IMR-90 (cell line): Measurements from ENCODE around the gene GNB5. TPM values are rescaled to one million over a fixed set of nuclear protein-coding genes. Genes with fewer than 3 reads are reported as not detected.
"Not testable (repeated sequence)": the region's sequence is repeated elsewhere in the genome, so short reads cannot be mapped to it uniquely, and the experiment has no call there.

Source experiments
- ATAC-seq: fragments of 200-7000 bp; cut with Tn5 transposase; 2 replicates; pipeline ENCODE4 v1.9.1; 2020; ENCODE audit warnings: low read depth, mild to moderate bottlenecking, moderate library complexity
- BruUV-seq: library from RNA; stranded (reverse); fragments of 400-500 nt; replicated peaks from 2 replicates; lab custom pipeline; 2021; lab: Mats Ljungman, UMichigan
- CTCF ChIA-PET: fragments of 300-600 bp; formaldehyde crosslinking; extraction: SDS; loops from one replicate; lab custom pipeline; 2021; ENCODE audit warnings: antibody characterized with exemption; lab: Yijun Ruan, JAX
- POLR2A ChIA-PET: fragments of 300-600 bp; sonication (Branson Sonifier 250); formaldehyde crosslinking; loops from one replicate; lab custom pipeline; 2022; ENCODE audit warnings: antibody characterized with exemption; ENCODE audit not compliant: unreplicated experiment; lab: Charles Lee
- DNase-seq: peaks from one replicate; pipeline ENCODE4 v3.0.0; 2013
- H2AFZ ChIP-seq: replicated peaks from 2 replicates; pipeline ENCODE3; 2013; ENCODE audit warnings: low read length, mild to moderate bottlenecking; ENCODE audit not compliant: poor library complexity
- H2AK5ac ChIP-seq: 2 replicates; pipeline ENCODE4 v1.6.1; 2013; ENCODE audit warnings: low read depth, low read length, inconsistent platforms
- H2AK9ac ChIP-seq: replicated peaks from 2 replicates; pipeline ENCODE3; 2013; ENCODE audit warnings: mild to moderate bottlenecking, low read depth, low read length, moderate library complexity; ENCODE audit not compliant: poor library complexity
- H2BK120ac ChIP-seq: 2 replicates; pipeline ENCODE4 v1.6.1; 2013; ENCODE audit warnings: low read depth, low read length, inconsistent platforms
- H2BK15ac ChIP-seq: 3 replicates; pipeline ENCODE4 v1.6.1; 2013; ENCODE audit warnings: low read depth, low read length, inconsistent platforms
- H2BK20ac ChIP-seq: 2 replicates; pipeline ENCODE4 v1.6.1; 2013; ENCODE audit warnings: low read depth, mild to moderate bottlenecking, inconsistent platforms, low read length, moderate library complexity
- H2BK5ac ChIP-seq: 2 replicates; pipeline ENCODE4 v1.6.1; 2013; ENCODE audit warnings: mild to moderate bottlenecking, low read depth, low read length, inconsistent platforms; ENCODE audit not compliant: poor library complexity, severe bottlenecking
- H3K14ac ChIP-seq: replicated peaks from 2 replicates; pipeline ENCODE4 v1.6.1; 2013; ENCODE audit warnings: low read depth, low read length, inconsistent platforms
- H3K18ac ChIP-seq: 2 replicates; pipeline ENCODE4 v1.6.1; 2013; ENCODE audit warnings: low read depth, low read length, control low read depth
- H3K23ac ChIP-seq: 2 replicates; pipeline ENCODE4 v1.6.1; 2013; ENCODE audit warnings: low read depth, low read length, inconsistent platforms
- H3K27ac ChIP-seq: 2 replicates; pipeline ENCODE4 v1.5.1; 2013; ENCODE audit warnings: mild to moderate bottlenecking, control low read depth, low read length; ENCODE audit not compliant: insufficient read depth
- H3K27me3 ChIP-seq: 2 replicates; pipeline ENCODE4 v1.6.1; 2013; ENCODE audit warnings: low read length; ENCODE audit not compliant: control insufficient read depth, insufficient read depth
- H3K36me3 ChIP-seq: 2 replicates; pipeline ENCODE4 v1.6.1; 2013; ENCODE audit warnings: low read length, mixed read lengths; ENCODE audit not compliant: control insufficient read depth, insufficient read depth
- H3K4ac ChIP-seq: 2 replicates; pipeline ENCODE4 v1.6.1; 2013; ENCODE audit warnings: low read depth, low read length, inconsistent platforms
- H3K4me1 ChIP-seq: 2 replicates; pipeline ENCODE4 v1.6.1; 2013; ENCODE audit warnings: low read length, mixed read lengths; ENCODE audit not compliant: control insufficient read depth, insufficient read depth
- H3K4me2 ChIP-seq: 2 replicates; pipeline ENCODE4 v1.6.1; 2013; ENCODE audit warnings: low read depth, mild to moderate bottlenecking, control low read depth, low read length, moderate library complexity
- H3K4me3 ChIP-seq: 2 replicates; pipeline ENCODE4 v1.5.1; 2013; ENCODE audit warnings: low read depth, mild to moderate bottlenecking, control low read depth, low read length, moderate library complexity; ENCODE audit not compliant: insufficient read depth
- H3K56ac ChIP-seq: 2 replicates; pipeline ENCODE4 v1.6.1; 2013; ENCODE audit warnings: low read length, inconsistent platforms; ENCODE audit not compliant: insufficient read depth; ENCODE audit errors: extremely low read depth
- H3K79me1 ChIP-seq, 2 experiments: 2 replicates each; pipeline ENCODE4 v1.6.1; 2013; ENCODE audit warnings: low read length in 2 of 2, inconsistent platforms in 1 of 2, low read depth in 1 of 2
- H3K9ac ChIP-seq: 2 replicates; pipeline ENCODE4 v1.6.1; 2013; ENCODE audit warnings: low read depth, low read length, control low read depth
- H3K9me1 ChIP-seq: 2 replicates; pipeline ENCODE4 v1.6.1; 2013; ENCODE audit warnings: low read length, inconsistent platforms; ENCODE audit not compliant: insufficient read depth
- H3K9me3 ChIP-seq: 2 replicates; pipeline ENCODE4 v1.6.1; 2013; ENCODE audit warnings: low read length; ENCODE audit not compliant: control insufficient read depth, insufficient read depth
- H4K20me1 ChIP-seq: 2 replicates; pipeline ENCODE4 v1.6.1; 2013; ENCODE audit warnings: low read length, inconsistent platforms; ENCODE audit not compliant: insufficient read depth
- H4K5ac ChIP-seq: 2 replicates; pipeline ENCODE4 v1.6.1; 2013; ENCODE audit warnings: mild to moderate bottlenecking, low read depth, low read length, control low read depth
- H4K8ac ChIP-seq, 2 experiments: 2 replicates each; pipeline ENCODE4 v1.6.1; 2013; ENCODE audit warnings: low read depth in 2 of 2, low read length in 2 of 2, control low read depth in 1 of 2, inconsistent platforms in 1 of 2
- H4K91ac ChIP-seq: 2 replicates; pipeline ENCODE4 v1.6.1; 2013; ENCODE audit warnings: low read depth, low read length, inconsistent platforms; ENCODE audit not compliant: insufficient read depth
- WGBS, 2 experiments: methylation state at CpG; one replicate each; pipeline versions ENCODE4 v1.1.5 to v1.1.7; 2013; ENCODE audit warnings: missing lambda C conversion rate in 2 of 2; ENCODE audit not compliant: insufficient read length in 1 of 2; ENCODE audit errors: extremely low coverage in 2 of 2; 5-methylcytosine and 5-hydroxymethylcytosine counted together
- dilution Hi-C: fragments of 300-500 bp; cut with HindIII; formaldehyde crosslinking; loops from one replicate; pipeline ENCODE4 v1.14.3; 2018; ENCODE audit warnings: low sequenced_read_pairs; ENCODE audit not compliant: unreplicated experiment
- in situ Hi-C: fragments of 300-500 bp; cut with MboI; formaldehyde crosslinking; loops from 3 replicates; pipeline ENCODE4 v1.14.3; 2019; ENCODE audit warnings: low sequenced_read_pairs, inconsistent platforms, mixed read lengths
- intact Hi-C: fragments of 100-400 bp; cut with micrococcal nuclease; formaldehyde crosslinking; loops from 2 replicates; pipeline ENCODE4 v1.10.0; 2022
- polyA plus RNA-seq, 3 experiments: library from polyadenylated mRNA; depleted of rRNA; stranded (reverse); fragments of >200 nt; gene quantifications; 2 replicates each; pipeline ENCODE4 v1.2.3, GENCODE V29; 2012; ENCODE audit warnings: low replicate concordance in 1 of 3
- total RNA-seq: library from RNA; depleted of rRNA; stranded (reverse); fragments of >200 nt; gene quantifications from 2 replicates; pipeline ENCODE4 v1.2.3, GENCODE V29; 2012

GNB5 gene
- total and polyA plus RNA-seq, 2 of the 4 experiments (the other 2 are of a cell fraction) = 27.7 to 33.2 TPM

DNA sequence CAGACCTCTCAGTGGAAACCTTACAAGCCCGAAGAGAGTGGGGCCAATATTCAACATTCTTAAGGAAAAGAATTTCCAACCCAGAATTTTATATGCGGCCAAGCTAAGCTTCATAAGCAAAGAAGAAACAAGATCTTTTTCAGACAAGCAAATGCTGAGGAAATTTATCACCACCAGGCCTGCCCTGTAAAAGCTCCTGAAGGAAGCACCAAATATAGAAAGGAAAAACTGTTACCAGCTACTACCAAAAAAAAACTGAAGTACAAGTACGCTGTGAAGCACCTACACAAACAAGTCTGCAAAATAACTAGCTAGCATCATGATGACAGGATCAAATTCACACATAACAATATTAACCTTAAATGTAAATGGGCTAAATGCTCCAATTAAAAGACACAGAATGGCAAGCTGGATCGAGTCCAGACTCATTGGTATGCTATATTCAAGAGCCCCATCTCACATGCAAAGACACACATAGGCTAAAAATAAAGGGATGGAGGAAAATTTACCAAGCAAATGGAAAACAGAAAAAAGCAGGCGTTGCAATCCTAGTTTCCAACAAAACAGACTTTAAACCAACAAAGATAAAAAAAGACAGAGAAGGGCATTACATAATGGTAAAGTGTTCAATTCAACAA, 25.6 kb downstream of the GNB5 start:
- H4K91ac ChIP-seq, H2BK20ac ChIP-seq, H4K8ac ChIP-seq, H2AK9ac ChIP-seq, H2BK5ac ChIP-seq, H3K27me3 ChIP-seq, H3K56ac ChIP-seq, H2AFZ ChIP-seq, in situ Hi-C loops, H3K4me2 ChIP-seq, H3K14ac ChIP-seq, H3K4me3 ChIP-seq, H3K36me3 ChIP-seq, H3K9ac ChIP-seq, H4K20me1 ChIP-seq, DNase-seq, ATAC-seq, H3K27ac ChIP-seq, H3K23ac ChIP-seq, H2BK15ac ChIP-seq, intact Hi-C loops, H3K18ac ChIP-seq, CTCF ChIA-PET, H4K5ac ChIP-seq, BruUV-seq, H2AK5ac ChIP-seq, H3K9me3 ChIP-seq, dilution Hi-C loops: not testable (repeated sequence)
- Histone ChIP-seq H3K79me1 (peaks cover 12 to 41% of the 10 kb centered on the region in 2 experiments; a peak in 3 of 4 replicates), H3K4ac (peak overlapping the region; percentile 35; the same call in 1 of the 2 replicates), H3K9me1 (peaks cover 17% of the 10 kb centered on the region), H2BK120ac (peak overlapping the region; percentile 65; the same call in 1 of the 2 replicates), H3K4me1 (peaks cover 16% of the 10 kb centered on the region)
- no CpG with 5 or more reads among the region's 5 CpGs for WGBS, 2 experiments
- POLR2A ChIA-PET = interaction anchor here (0.5 to 0.6 kb wide), 2 partner anchors 16 to 91 kb away, joined by 3 to 4 read pairs; no protein-coding TSS in a partner anchor
